Peyer's patch (tissue), 4 donors: ENCODE data around the gene UBQLN1.

Source experiments
- CTCF ChIP-seq, 6 experiments: fragments of 450-650 bp in 4 of 6; fragments of 200-600 bp in 2 of 6; sonication (generic) in 1 of 6; IDR thresholded peaks; one replicate each; pipeline ENCODE4 v1.5.1; 2017 to 2019; ENCODE audit warnings: antibody characterized with exemption in 6 of 6, mild to moderate bottlenecking in 3 of 6, moderate library complexity in 1 of 6
- POLR2A ChIP-seq, 2 donors: fragments of 450-650 bp; IDR thresholded peaks; one replicate each; pipeline ENCODE4 v1.5.1; 2017; ENCODE audit warnings: antibody characterized with exemption in 2 of 2, mild to moderate bottlenecking in 2 of 2, moderate library complexity in 2 of 2

GRCh38 chr9:83669067-83669466 is 38.7 kb downstream of the UBQLN1 start:
- no peak for TF ChIP-seq CTCF (IDR thresholded peaks at IDR 0.05)
- TF ChIP-seq POLR2A (IDR thresholded peaks at IDR 0.05) = no peak
